ENCODE results near the gene USP20.
A peak's percentile ranks its signal among the peaks of the same experiment; 100 is the strongest.

Gene USP20

DNA sequence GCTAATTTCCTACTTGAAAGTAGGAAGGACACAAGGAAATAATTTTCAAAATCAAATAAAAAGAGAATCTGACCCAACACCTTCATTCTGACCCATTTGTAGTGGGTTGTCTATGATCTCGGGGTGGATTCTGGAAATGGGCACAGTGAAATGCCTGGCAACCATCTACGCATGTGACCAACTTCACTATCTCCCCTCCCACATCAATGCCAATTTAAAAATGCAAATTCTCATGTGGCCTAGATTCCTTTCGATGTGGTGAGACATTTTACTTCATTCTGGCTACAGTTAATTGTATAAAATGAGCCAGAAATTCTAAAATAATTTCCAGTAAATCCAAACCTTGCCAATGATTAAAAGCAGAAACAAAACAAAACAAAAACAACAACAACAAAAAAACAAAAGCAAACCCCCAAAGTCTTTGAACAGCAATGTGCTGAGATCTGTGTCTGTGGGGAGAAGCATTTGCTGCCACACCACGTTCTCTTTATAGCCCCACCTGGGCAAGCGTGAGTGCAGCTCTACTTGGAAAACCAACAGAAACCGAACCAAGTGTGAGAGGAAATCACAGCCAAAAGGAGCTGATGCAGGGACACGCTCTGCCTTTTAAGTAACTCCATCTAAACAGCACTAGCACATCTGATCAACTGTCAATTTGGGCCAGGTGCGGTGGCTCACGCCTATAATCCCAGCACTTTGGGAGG, 59.0 kb downstream of the USP20 start:
- DNase-seq, result peak; percentile 17

- DNase-seq, result peak; percentile 42
Measured at GRCh38 chr9:129895376-129896268, 60.4 kb downstream of the USP20 start.

GRCh38 chr9:129897263-129897662, 62.0 kb downstream of the USP20 start:
- no peak for DNase-seq

- no peak for DNase-seq
Measured at GRCh38 chr9:129898185-129898584, 62.9 kb downstream of the USP20 start.

DNA sequence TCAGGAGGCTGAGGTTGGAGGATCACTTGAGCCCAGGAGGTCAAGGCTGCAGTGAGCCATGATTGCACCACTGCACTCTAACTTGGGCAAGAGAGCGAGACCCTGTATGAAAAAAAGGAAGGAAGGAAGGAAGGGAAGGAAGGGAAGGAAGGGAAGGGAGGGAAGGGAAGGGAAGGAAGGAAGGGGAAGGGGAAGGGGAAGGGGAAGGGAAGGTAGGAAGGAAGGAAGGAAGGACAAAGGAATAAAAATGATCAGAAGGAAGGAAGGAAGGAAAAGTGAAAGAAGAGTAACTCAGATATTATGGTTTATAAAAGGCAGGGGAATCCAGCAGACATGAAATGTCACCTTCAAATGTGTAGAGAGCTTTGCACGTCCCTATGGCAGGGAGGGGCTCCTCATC, 64.4 kb downstream of the USP20 start:
- DNase-seq, result no peak

DNA sequence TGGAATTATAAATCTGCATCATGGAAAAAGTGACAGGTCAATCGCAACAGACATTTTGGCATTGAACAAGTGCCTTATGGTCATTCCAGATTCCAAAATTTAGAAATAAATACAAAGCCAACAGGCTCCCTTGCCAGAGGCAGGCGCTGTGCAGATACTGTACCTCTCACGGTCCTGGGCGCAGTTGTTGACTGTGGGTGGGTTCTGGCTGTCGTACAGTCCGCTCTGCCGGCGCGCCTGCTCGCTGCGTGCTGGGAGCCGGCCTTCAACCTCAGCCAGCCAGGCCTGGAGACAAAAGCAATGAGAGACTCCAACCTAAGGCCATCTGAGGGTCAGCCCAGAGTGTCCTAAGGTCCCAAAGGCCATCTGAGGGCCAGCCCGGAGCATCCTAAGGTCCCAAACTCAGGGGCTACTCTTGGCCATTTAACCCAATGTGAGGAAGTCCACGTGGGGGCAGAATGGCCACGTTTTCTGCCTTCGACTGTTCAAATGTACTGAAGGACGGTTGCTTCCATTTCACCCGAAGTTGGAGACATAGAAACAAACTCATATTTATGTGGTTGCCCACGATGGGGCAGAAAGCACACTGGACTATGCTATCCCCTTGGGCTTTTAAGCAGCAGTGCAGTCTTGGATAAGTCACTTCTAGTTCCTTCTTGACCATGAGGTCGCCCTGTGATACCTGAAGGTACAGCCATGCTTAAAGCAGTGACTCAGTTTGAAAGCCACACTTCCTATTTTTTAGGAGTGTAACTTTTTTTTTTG, 65.2 kb downstream of the USP20 start:
- DNase-seq, result no peak

DNA sequence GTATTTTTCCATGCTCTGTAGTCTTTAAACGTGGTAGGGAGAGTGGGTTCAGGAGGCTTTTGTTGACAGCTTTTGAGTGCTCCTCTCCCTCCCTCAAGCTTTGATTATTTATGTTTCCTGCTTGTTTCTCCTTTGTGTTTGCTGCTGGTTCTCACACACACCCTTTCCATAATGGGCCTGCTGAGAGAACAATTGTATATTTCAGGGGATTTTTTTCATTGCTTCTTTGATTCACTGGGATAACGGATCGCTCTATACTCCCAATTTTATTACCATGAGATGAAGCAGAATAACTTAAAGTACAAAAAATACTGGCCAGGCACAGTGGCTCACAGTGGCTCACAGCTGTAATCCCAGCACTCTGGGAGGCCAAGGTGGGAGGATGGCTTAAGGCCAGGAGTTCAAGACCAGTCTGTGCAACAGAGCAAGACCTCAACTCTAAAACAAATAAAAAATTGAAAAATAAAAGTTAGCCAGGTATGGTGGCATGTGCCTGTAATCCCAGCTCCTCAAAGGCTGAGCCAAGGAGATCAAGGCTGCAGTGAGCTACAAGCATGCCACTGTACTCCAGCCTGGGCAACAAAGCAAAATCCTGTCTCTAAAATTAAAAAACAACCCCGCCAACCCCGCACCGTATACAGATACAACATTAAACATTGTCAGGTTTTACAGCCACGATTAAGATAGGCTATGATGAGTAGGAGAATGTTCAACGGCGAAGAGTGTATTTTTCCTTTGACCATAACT, 66.9 kb downstream of the USP20 start:
- DNase-seq, result no peak

DNA sequence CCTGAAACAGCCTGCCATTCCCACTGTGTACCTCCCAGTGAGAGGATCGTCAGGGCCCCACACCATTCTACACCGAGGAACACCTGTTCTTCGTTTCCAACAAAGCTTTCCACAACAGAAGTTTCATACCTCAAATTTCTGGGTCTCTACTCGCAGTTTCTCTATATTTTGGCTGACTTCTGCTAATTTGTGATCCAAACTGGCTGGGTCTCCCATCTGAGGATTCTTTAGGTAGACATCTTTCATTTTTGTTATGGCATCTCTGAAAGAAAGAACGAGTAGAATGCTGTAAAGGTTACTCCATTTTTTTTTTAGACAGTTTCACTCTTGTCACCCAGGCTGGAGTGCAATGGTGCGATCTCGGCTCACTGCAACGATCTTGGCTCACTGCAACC, 67.5 kb downstream of the USP20 start:
- DNase-seq, result no peak

DNA sequence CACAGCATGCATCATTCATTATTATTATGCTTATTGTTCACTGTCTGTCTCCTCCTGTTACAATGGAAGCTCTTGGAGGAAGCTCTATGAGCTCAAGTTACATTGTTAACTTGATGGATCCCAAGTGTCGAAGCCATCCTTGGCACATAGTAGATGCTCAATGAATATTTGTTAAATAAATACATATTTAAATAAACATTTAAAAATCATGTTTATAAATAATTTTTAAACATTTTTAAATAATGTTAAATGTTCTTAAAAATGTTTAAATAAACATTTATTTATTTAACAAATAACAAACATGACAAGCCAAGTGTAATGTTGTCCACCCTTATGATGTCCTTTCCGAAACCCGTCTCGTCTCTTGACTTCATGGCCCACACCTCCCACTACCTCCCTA, 69.5 kb downstream of the USP20 start:
- DNase-seq, result no peak

DNA sequence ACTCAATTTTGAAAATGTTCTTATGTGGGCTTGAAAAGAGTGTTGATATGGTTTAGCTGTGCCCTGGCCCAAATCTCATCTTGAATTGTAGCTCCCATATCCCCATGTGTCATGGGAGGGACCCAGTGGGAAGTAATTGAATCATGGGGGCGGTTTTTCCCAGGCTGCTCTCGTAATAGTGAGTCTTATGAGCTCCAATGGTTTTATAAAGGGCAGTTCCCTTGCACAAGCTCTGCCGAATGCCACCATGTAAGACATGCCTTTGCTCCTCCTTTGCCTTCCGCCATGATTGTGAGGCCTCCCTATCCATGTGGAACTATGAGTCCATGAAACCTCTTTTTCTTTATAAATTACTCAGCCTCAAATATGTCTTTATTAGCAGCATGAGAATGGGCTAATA, 71.0 kb downstream of the USP20 start:
- DNase-seq, result no peak

- DNase-seq, result no peak
Measured at GRCh38 chr9:129907201-129907600, 71.9 kb downstream of the USP20 start.

DNA sequence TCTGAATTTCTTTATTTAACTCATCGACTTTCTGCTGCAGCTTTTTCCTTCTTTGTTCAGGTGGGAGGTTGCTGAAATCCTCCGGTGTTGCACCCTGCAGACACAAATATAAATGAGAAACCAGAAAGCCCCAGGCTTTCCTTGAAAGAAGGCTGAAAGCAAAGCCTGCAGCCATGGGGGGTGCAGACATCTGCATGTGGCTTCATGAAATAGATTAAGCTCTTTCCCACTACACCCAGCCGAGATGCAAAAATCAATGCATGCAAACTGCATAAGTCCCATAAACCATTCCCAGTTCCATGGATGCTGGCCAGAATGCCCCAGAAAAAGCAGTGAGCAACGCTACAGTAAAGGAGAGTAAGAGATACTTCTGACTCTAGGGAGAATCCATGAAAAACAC, 73.6 kb downstream of the USP20 start:
- no peak for DNase-seq

- DNase-seq, result no peak
Measured at GRCh38 chr9:129909851-129910250, 74.6 kb downstream of the USP20 start.

GRCh38 chr9:129910628-129911567, 75.6 kb downstream of the USP20 start:
- DNase-seq, result no peak

GRCh38 chr9:129914051-129914450, 78.8 kb downstream of the USP20 start:
- no peak for DNase-seq

GRCh38 chr9:129916707-129917106, 81.4 kb downstream of the USP20 start:
- no peak for DNase-seq

DNA sequence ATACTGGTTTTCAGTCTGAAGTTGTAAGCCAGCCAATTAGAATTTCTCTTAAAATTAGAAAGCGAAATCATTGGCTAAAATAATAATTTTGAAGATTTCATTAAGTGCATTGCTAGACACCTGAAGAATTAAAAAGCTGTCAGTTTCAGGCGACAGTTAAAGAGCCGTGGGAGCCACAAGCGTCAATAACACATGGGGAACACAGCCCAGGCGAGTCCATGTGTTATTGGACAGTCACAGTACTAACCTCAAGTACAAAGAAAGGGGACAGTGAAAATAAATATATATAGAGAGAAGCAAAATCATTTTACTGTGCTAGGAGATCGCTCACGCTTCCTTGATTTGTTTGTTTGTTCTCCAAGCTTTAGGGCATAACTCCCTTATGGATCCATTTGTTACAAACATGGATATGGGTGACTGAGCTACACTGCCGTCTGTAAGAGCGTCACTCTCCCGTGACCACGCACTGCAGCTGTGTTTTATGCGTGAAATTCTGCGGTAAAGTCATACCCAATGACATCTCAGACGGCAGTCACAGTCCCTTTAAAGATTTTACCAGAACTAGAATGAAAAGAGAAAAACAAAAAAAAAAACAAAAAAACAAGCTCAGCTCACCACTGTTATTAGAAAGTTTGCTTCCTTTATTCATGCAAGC, 83.2 kb downstream of the USP20 start:
- DNase-seq, result no peak

DNA sequence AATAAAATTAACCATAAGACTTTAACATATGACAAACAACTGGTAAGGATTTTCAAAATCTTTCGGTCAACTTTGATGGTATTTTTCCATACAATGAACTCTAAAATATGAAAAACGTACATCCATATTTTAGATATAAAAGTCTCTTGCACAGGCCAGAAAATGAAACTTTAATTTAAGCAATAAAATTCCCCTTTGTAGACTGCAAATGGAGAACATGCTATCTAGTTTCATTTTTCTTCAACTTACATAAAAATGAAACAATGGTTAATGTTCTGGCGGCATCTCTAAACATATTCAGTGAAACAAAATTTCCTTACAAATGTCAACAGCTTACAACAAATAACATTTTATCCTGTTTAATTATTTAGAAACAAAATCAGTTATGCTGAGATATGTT, 84.0 kb downstream of the USP20 start:
- no peak for DNase-seq

DNA sequence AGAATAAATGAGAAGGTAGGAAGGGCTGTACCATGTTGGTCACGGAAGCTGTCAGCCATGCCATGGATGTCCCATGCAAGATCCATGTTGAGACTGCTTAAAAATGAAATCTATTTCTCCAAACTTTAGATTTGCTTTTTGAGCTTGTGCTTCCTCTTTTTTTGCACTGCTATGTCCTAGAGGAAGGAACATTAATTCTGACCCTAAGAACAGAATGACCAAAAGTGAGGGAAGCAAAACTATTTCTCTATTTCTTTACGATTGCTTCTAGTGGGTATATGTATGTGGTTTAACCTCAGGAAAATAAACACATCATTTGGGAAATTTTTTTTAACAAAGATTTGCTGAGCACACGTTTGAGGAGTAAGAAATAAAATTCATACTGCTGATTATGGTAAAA, 84.6 kb downstream of the USP20 start:
- no peak for DNase-seq

- DNase-seq, result no peak
Measured at GRCh38 chr9:129921905-129922304, 86.6 kb downstream of the USP20 start.

GRCh38 chr9:129923589-129923988, 88.3 kb downstream of the USP20 start:
- DNase-seq, result no peak
